DND-41 (cell line): ENCODE data around the gene ENPP1.

Experiments
- ATAC-seq: fragments of 200-7000 bp; cut with Tn5 transposase; 3 replicates; pipeline ENCODE4 v1.9.1; 2021; ENCODE audit warnings: low read depth; ENCODE audit not compliant: insufficient read depth
- DNase-seq: peaks from one replicate; pipeline ENCODE4 v3.0.0-alpha.2; 2020
- H2AFZ ChIP-seq: 2 replicates; pipeline ENCODE4 v1.6.0; 2012; ENCODE audit warnings: low read depth, low read length
- H3K27ac ChIP-seq: 2 replicates; pipeline ENCODE4 v1.5.1; 2012; ENCODE audit warnings: low read length, inconsistent platforms
- H3K27me3 ChIP-seq: fragments of 200-600 bp; sonication (generic); 2 replicates; pipeline ENCODE4 v1.6.0; 2012; ENCODE audit warnings: low read length, mild to moderate bottlenecking, inconsistent platforms; ENCODE audit not compliant: insufficient read depth, poor library complexity
- H3K36me3 ChIP-seq: 2 replicates; pipeline ENCODE4 v1.5.1; 2012; ENCODE audit warnings: low read length, inconsistent platforms; ENCODE audit not compliant: insufficient read depth
- H3K4me1 ChIP-seq: 2 replicates; pipeline ENCODE4 v1.5.1; 2012; ENCODE audit warnings: mild to moderate bottlenecking, low read length; ENCODE audit not compliant: insufficient read depth
- H3K4me2 ChIP-seq: 2 replicates; pipeline ENCODE4 v1.6.0; 2012; ENCODE audit warnings: mild to moderate bottlenecking, moderate library complexity, low read length, inconsistent platforms; ENCODE audit not compliant: insufficient read depth
- H3K4me3 ChIP-seq, 2 experiments: fragments of 200-600 bp in 1 of 2; shearing (Covaris generic) in 1 of 2; 2 replicates each; pipeline ENCODE4 v1.5.1; 2012 to 2016; ENCODE audit warnings: inconsistent platforms in 2 of 2, low read length in 2 of 2, mild to moderate bottlenecking in 2 of 2, low read depth in 1 of 2, moderate library complexity in 1 of 2
- H3K79me2 ChIP-seq: 2 replicates; pipeline ENCODE4 v1.6.0; 2012; ENCODE audit warnings: low read length, inconsistent platforms; ENCODE audit not compliant: insufficient read depth
- H3K9ac ChIP-seq: 2 replicates; pipeline ENCODE4 v1.6.0; 2012; ENCODE audit warnings: low read depth, mild to moderate bottlenecking, inconsistent platforms, low read length, moderate library complexity
- H3K9me3 ChIP-seq: 2 replicates; pipeline ENCODE4 v1.5.1; 2012; ENCODE audit warnings: low read length, moderate library complexity, mild to moderate bottlenecking, inconsistent platforms; ENCODE audit not compliant: insufficient read depth, severe bottlenecking
- H4K20me1 ChIP-seq: 2 replicates; pipeline ENCODE4 v1.6.0; 2012; ENCODE audit warnings: low read length; ENCODE audit not compliant: insufficient read depth
- EZH2 ChIP-seq: IDR thresholded peaks from 3 replicates; pipeline ENCODE4 v1.6.1; 2012; ENCODE audit warnings: borderline replicate concordance, low read depth, mild to moderate bottlenecking, moderate library complexity, low read length, inconsistent platforms; ENCODE audit not compliant: severe bottlenecking
- TF ChIP-seq, protein P1 (sequence below): IDR thresholded peaks from 2 replicates; pipeline ENCODE4 v1.5.1; 2012; ENCODE audit warnings: borderline replicate concordance, low read length, moderate library complexity, mild to moderate bottlenecking; ENCODE audit not compliant: poor library complexity, severe bottlenecking; ENCODE audit errors: extremely low read depth

The ENPP1 gene

DNA sequence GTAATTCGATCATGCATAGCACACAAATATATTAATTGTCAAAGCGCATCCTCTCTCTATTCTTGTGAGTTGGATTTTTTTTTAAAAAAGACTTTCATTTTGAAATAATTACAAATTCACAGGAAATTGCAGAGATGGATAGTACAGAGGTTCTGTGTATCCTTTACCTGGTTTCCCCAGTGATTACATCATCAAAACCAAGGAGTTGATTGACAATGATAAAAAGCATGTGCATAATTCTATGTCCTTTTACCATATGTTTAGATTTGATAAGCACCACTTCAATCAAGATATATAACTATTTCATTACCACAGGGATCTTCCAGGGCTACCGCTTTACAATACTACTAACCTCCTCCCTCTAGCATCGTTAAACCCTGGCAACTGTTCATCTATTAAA lies 103.1 kb downstream of the ENPP1 start:
- TF ChIP-seq EZH2 = no peak
- TF ChIP-seq, protein P1, sequence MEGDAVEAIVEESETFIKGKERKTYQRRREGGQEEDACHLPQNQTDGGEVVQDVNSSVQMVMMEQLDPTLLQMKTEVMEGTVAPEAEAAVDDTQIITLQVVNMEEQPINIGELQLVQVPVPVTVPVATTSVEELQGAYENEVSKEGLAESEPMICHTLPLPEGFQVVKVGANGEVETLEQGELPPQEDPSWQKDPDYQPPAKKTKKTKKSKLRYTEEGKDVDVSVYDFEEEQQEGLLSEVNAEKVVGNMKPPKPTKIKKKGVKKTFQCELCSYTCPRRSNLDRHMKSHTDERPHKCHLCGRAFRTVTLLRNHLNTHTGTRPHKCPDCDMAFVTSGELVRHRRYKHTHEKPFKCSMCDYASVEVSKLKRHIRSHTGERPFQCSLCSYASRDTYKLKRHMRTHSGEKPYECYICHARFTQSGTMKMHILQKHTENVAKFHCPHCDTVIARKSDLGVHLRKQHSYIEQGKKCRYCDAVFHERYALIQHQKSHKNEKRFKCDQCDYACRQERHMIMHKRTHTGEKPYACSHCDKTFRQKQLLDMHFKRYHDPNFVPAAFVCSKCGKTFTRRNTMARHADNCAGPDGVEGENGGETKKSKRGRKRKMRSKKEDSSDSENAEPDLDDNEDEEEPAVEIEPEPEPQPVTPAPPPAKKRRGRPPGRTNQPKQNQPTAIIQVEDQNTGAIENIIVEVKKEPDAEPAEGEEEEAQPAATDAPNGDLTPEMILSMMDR = no peak
- Histone ChIP-seq H3K4me2 (no peak overlapping the region), H3K9ac (no peak overlapping the region), H3K4me1 (no peaks in the 10 kb centered on the region), H4K20me1 (no peaks in the 10 kb centered on the region), H3K4me3 (no peak overlapping the region), H3K79me2 (no peaks in the 10 kb centered on the region), H3K36me3 (no peaks in the 10 kb centered on the region), H2AFZ (no peak overlapping the region), H3K27me3 (peaks cover 18% of the 10 kb centered on the region), H3K27ac (no peak overlapping the region), H3K9me3 (no peaks in the 10 kb centered on the region)
- no peak for DNase-seq
- ATAC-seq = no peak

DNA sequence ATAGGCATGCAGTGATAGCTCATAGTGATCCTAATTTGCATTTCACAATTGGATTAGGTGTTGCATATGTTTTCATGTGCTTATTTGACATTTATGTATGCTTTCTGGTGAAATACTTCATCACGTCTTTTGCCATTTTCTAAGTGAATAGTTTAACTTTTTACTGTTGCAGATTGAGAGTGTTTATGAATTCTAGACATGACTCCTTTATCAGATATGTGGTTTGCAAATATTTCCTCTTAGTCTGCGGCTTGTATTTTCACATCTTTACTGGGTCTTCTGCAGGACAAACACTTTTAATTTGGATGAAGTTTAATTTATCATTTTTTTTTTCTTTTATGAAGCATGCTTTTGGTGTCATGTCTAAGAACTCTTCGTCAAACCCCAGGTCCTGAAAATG lies 104.1 kb downstream of the ENPP1 start:
- Histone ChIP-seq H3K4me2 (no peak overlapping the region), H3K79me2 (no peaks in the 10 kb centered on the region), H2AFZ (no peak overlapping the region), H4K20me1 (no peaks in the 10 kb centered on the region), H3K9ac (no peak overlapping the region), H3K4me1 (peaks cover 3% of the 10 kb centered on the region; the same call in 1 of the 2 replicates), H3K4me3 (no peak overlapping the region), H3K9me3 (no peaks in the 10 kb centered on the region), H3K36me3 (no peaks in the 10 kb centered on the region), H3K27ac (no peak overlapping the region), H3K27me3 (peaks cover 22% of the 10 kb centered on the region)
- ATAC-seq = no peak
- TF ChIP-seq, protein P1 = no peak
- no peak for TF ChIP-seq EZH2
- DNase-seq = no peak

DNA sequence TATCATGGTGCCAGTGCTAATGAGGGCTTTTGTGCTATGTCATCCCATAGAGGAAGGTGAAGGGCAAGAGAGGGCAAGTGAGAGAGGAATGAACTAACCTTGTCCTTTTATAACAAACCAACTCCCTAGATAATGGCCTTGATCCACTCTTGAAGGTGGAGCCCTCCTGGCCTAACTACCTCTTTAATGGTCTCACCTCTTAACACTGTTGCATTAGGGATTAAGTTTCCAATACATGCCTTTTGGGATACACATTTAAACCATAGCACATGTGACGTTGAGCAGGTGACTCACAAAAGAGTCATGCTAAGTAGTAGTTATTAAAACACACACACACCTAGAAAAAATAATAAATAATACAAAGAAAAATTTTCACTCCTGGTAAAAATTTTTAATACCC lies 106.4 kb downstream of the ENPP1 start:
- TF ChIP-seq, protein P1 = no peak
- no peak for TF ChIP-seq EZH2
- DNase-seq = no peak
- no peak overlapping the region for H2AFZ ChIP-seq
- H3K4me3 ChIP-seq = no peak overlapping the region
- no peak overlapping the region for H3K4me2 ChIP-seq
- H3K4me1 ChIP-seq = peaks cover 12% of the 10 kb centered on the region; the same call in 1 of the 2 replicates
- no peaks in the 10 kb centered on the region for H3K79me2 ChIP-seq
- no peaks in the 10 kb centered on the region for H4K20me1 ChIP-seq
- ATAC-seq = no peak
- H3K9me3 ChIP-seq = no peaks in the 10 kb centered on the region
- no peaks in the 10 kb centered on the region for H3K36me3 ChIP-seq
- H3K27ac ChIP-seq = no peak overlapping the region
- H3K9ac ChIP-seq = no peak overlapping the region
- H3K27me3 ChIP-seq = peaks cover 14% of the 10 kb centered on the region
